ENCODE measurements around the gene INPP5D. TPM values are rescaled to one million over a fixed set of nuclear protein-coding genes. Genes with fewer than 3 reads are reported as not detected.

INPP5D gene
- polyA plus RNA-seq, 3 donors = 30.6 to 90.2 (median 54.8) TPM

GRCh38 chr2:233072838-233073237 lies 12.7 kb downstream of the INPP5D start:
- Histone ChIP-seq H3K27me3 (ENCODE audit: control insufficient read depth in 2 of 2, insufficient read depth in 2 of 2, low read length in 2 of 2) (no peaks in the 10 kb centered on the region), H3K4me1 (ENCODE audit: control insufficient read depth in 1 of 2, insufficient read depth in 2 of 2, low read length in 2 of 2) (peaks cover 61 to 77% of the 10 kb centered on the region in 2 donors), H2AFZ (ENCODE audit: insufficient read depth, low read depth, low read length, poor library complexity, severe bottlenecking) (no peak overlapping the region), H3K9ac (ENCODE audit: insufficient read depth, low read length, poor library complexity, severe bottlenecking) (no peak overlapping the region), H3K4me3 (replicated peaks in 1 of 3; ENCODE audit: low read depth in 2 of 3, low read length in 3 of 3) (no peak overlapping the region), H3K36me3 (replicated peaks in 1 of 2; ENCODE audit: control insufficient read depth in 1 of 2, insufficient read depth in 2 of 2, low read length in 2 of 2) (peaks cover 14 to 42% of the 10 kb centered on the region in 2 donors), H3K27ac (ENCODE audit: low read depth in 1 of 2, low read length in 2 of 2) (peak overlapping the region; percentile 26 to 34), H3K9me3 (replicated peaks in 1 of 2; ENCODE audit: control insufficient read depth in 1 of 2, insufficient read depth in 1 of 2, low read length in 2 of 2) (no peaks in the 10 kb centered on the region), H3K79me2 (ENCODE audit: insufficient read depth, low read length) (peaks cover 96% of the 10 kb centered on the region), H4K20me1 (ENCODE audit: insufficient read depth, low read length) (peaks cover 86% of the 10 kb centered on the region), H3K4me2 (replicated peaks; ENCODE audit: extremely low read depth, low read length, poor library complexity, severe bottlenecking) (no peak overlapping the region)
- WGBS (ENCODE audit: insufficient coverage) = no CpG with 5 or more reads among the region's 4 CpGs
- DNase-seq = no peak
- TF ChIP-seq, protein P1, sequence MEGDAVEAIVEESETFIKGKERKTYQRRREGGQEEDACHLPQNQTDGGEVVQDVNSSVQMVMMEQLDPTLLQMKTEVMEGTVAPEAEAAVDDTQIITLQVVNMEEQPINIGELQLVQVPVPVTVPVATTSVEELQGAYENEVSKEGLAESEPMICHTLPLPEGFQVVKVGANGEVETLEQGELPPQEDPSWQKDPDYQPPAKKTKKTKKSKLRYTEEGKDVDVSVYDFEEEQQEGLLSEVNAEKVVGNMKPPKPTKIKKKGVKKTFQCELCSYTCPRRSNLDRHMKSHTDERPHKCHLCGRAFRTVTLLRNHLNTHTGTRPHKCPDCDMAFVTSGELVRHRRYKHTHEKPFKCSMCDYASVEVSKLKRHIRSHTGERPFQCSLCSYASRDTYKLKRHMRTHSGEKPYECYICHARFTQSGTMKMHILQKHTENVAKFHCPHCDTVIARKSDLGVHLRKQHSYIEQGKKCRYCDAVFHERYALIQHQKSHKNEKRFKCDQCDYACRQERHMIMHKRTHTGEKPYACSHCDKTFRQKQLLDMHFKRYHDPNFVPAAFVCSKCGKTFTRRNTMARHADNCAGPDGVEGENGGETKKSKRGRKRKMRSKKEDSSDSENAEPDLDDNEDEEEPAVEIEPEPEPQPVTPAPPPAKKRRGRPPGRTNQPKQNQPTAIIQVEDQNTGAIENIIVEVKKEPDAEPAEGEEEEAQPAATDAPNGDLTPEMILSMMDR (IDR thresholded peaks at IDR 0.05) = no peak
- Mint-ChIP-seq H3K4me1 (peaks cover 26% of the 10 kb centered on the region), H3K27ac (peak overlapping the region in 5 of 7 donors; percentile 27 to 83 (median 73)), H3K9me3 (peaks cover 0 to 9% (median 4%) of the 10 kb centered on the region in 7 donors), H3K4me3 (no peak overlapping the region), H3K27me3 (ENCODE audit: low read depth in 3 of 3) (no peaks in the 10 kb centered on the region), H3K36me3 (peaks cover 26 to 38% of the 10 kb centered on the region in 2 donors)
- intact Hi-C loops (cut with micrococcal nuclease) = no loop called here

GRCh38 chr2:233074106-233074505 lies 14.0 kb downstream of the INPP5D start:
- Histone ChIP-seq H3K79me2 (ENCODE audit: insufficient read depth, low read length) (peaks cover 96% of the 10 kb centered on the region), H2AFZ (ENCODE audit: insufficient read depth, low read depth, low read length, poor library complexity, severe bottlenecking) (no peak overlapping the region), H3K36me3 (replicated peaks in 1 of 2; ENCODE audit: control insufficient read depth in 1 of 2, insufficient read depth in 2 of 2, low read length in 2 of 2) (peaks cover 14 to 42% of the 10 kb centered on the region in 2 donors), H3K27me3 (ENCODE audit: control insufficient read depth in 2 of 2, insufficient read depth in 2 of 2, low read length in 2 of 2) (no peaks in the 10 kb centered on the region), H3K4me1 (ENCODE audit: control insufficient read depth in 1 of 2, insufficient read depth in 2 of 2, low read length in 2 of 2) (peaks cover 60 to 76% of the 10 kb centered on the region in 2 donors), H3K9ac (ENCODE audit: insufficient read depth, low read length, poor library complexity, severe bottlenecking) (no peak overlapping the region), H3K9me3 (replicated peaks in 1 of 2; ENCODE audit: control insufficient read depth in 1 of 2, insufficient read depth in 1 of 2, low read length in 2 of 2) (no peaks in the 10 kb centered on the region), H3K4me3 (replicated peaks in 1 of 3; ENCODE audit: low read depth in 2 of 3, low read length in 3 of 3) (no peak overlapping the region), H3K4me2 (replicated peaks; ENCODE audit: extremely low read depth, low read length, poor library complexity, severe bottlenecking) (no peak overlapping the region), H4K20me1 (ENCODE audit: insufficient read depth, low read length) (peaks cover 83% of the 10 kb centered on the region), H3K27ac (ENCODE audit: low read depth in 1 of 2, low read length in 2 of 2) (peak overlapping the region; percentile 49 to 82)
- intact Hi-C loops (cut with micrococcal nuclease) = loop anchor here in 1 of 2 donors (2.0 kb wide), 1 partner anchor 15 kb away; no protein-coding TSS in a partner anchor
- H3K4me3 Mint-ChIP-seq = no peak overlapping the region
- 77% methylated on average over 4 of the region's 7 CpGs for WGBS (ENCODE audit: insufficient coverage)
- peaks cover 39 to 44% of the 10 kb centered on the region in 2 donors for H3K36me3 Mint-ChIP-seq
- H3K27me3 Mint-ChIP-seq (ENCODE audit: low read depth in 3 of 3) = no peaks in the 10 kb centered on the region
- DNase-seq = no peak
- TF ChIP-seq, protein P1 (IDR thresholded peaks at IDR 0.05) = no peak
- H3K4me1 Mint-ChIP-seq = peaks cover 29% of the 10 kb centered on the region
- peaks cover 0 to 9% (median 4%) of the 10 kb centered on the region in 7 donors for H3K9me3 Mint-ChIP-seq
- H3K27ac Mint-ChIP-seq = no peak overlapping the region

Data from CD14-positive monocyte (primary cell).